ENCODE data around the gene EHMT1. TPM values are rescaled to one million over a fixed set of nuclear protein-coding genes. Genes with fewer than 3 reads are reported as not detected.

The EHMT1 gene
- total RNA-seq, 4 donors from 2014 or later: 96.4 to 136 (median 118) TPM

GRCh38 chr9:137575716-137576411 is 42.9 kb upstream of the EHMT1 start:
- peaks cover 0 to 63% (median 15%) of the 10 kb centered on the region in 3 donors for H3K36me3 ChIP-seq
- H3K9me3 ChIP-seq: no peaks in the 10 kb centered on the region
- DNase-seq (ENCODE audit: low spot score in 2 of 2): no peak
- H3K27me3 ChIP-seq: no peaks in the 10 kb centered on the region
- H3K4me1 ChIP-seq: peaks cover 0 to 47% (median 11%) of the 10 kb centered on the region in 4 donors
- 81 to 86% methylated on average over 12 of the region's 12 CpGs for WGBS, 2 donors
- H3K4me3 ChIP-seq: no peak overlapping the region
- H3K27ac ChIP-seq: no peak overlapping the region
- TF ChIP-seq POLR2A (IDR thresholded peaks at IDR 0.05) (no peak), EP300 (IDR thresholded peaks at IDR 0.05) (no peak)
- TF ChIP-seq, protein P1, sequence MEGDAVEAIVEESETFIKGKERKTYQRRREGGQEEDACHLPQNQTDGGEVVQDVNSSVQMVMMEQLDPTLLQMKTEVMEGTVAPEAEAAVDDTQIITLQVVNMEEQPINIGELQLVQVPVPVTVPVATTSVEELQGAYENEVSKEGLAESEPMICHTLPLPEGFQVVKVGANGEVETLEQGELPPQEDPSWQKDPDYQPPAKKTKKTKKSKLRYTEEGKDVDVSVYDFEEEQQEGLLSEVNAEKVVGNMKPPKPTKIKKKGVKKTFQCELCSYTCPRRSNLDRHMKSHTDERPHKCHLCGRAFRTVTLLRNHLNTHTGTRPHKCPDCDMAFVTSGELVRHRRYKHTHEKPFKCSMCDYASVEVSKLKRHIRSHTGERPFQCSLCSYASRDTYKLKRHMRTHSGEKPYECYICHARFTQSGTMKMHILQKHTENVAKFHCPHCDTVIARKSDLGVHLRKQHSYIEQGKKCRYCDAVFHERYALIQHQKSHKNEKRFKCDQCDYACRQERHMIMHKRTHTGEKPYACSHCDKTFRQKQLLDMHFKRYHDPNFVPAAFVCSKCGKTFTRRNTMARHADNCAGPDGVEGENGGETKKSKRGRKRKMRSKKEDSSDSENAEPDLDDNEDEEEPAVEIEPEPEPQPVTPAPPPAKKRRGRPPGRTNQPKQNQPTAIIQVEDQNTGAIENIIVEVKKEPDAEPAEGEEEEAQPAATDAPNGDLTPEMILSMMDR (IDR thresholded peaks at IDR 0.05): no peak

DNA sequence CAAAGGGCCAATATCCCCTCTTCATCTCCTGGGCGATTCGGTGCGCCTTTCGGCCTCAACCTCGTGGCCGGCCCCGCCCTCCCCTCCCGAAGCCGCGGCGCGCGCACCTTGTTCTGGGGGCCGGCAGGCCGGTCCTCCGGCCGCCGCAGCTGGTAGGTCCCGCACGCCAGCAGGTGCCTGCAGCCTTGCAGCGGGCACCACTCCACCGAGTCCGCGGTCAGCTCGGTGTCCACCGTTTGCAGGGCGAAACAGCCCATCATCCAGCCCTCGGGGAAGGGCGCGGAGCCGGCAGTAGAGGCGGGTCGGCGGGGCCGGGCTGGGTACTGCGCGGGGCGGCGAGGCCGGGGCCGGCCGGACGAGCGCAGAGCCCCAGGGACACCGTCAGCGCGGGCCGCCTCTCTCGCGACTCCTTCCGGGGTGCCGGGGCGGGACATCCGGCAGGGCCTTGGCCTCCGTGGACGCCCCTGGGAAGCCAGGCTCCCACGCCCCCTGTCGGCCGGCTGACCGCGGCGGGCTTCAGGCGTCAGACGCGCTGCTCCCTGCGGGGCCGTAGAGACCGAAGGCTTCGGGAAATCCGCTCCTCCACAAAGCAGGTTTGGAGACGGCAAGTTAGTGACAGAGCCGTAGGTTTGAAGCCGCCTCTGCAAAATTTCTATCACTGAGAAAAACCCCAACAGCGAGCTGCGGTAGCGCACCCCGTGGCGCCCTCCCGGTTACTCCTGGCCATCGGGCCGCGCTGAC is 40.1 kb upstream of the EHMT1 start, which contains the start of gene DPH7:
Gene DPH7, minus strand, starts transcription at position 408 of the 741 bp plus-strand sequence. Its CDS starts 148 bp downstream, at position 260.
- Histone ChIP-seq H3K4me1 (peaks cover 0 to 47% (median 11%) of the 10 kb centered on the region in 4 donors), H3K9me3 (no peaks in the 10 kb centered on the region), H3K27me3 (no peaks in the 10 kb centered on the region), H3K27ac (peak within 1 kb of the TSS; percentile 37 to 80 (median 66)), H3K4me3 (peak within 1 kb of the TSS; percentile 85 to 99 (median 99)), H3K36me3 (peaks cover 0 to 65% (median 6%) of the 10 kb centered on the region in 3 donors)
- peak; percentile 86 to 90 for DNase-seq (ENCODE audit: low spot score in 2 of 2)
- TF ChIP-seq EP300 (IDR thresholded peaks at IDR 0.05): peak; percentile 31 to 67
- TF ChIP-seq, protein P1 (IDR thresholded peaks at IDR 0.05): peak; percentile 92 to 99 (median 96)
- TF ChIP-seq POLR2A (IDR thresholded peaks at IDR 0.05): peak; percentile 27 to 53
- WGBS, 2 donors: 2% methylated on average over 48 to 49 of the region's 82 CpGs

DNA sequence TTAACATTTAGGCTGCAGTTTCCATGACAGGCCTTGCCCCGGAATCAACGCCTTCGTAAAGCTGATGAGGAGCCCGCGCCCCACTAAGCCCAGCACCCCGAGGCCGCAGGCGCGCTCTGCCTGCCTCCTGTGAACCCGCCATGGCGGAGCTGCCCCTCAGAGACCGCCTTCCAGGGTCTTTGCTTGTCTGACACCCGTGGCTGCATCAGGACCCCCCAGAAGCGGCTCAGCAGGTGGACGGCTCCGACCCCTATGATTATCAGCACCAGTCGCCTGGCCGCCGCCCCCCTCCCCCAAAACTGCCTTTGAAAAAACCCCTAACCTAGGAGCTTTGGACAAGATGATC is 39.6 kb upstream of the EHMT1 start:
- Histone ChIP-seq H3K27ac (peak overlapping the region; percentile 37 to 80 (median 66)), H3K4me1 (peaks cover 0 to 47% (median 11%) of the 10 kb centered on the region in 4 donors), H3K9me3 (no peaks in the 10 kb centered on the region), H3K36me3 (peaks cover 0 to 65% (median 6%) of the 10 kb centered on the region in 3 donors), H3K4me3 (peak overlapping the region; percentile 85 to 99 (median 99)), H3K27me3 (no peaks in the 10 kb centered on the region)
- no peak for DNase-seq (ENCODE audit: low spot score in 2 of 2)
- TF ChIP-seq, protein P1 (IDR thresholded peaks at IDR 0.05): no peak
- TF ChIP-seq EP300 (IDR thresholded peaks at IDR 0.05) (no peak), POLR2A (IDR thresholded peaks at IDR 0.05) (no peak)
- 28 to 41% methylated on average over 18 to 19 of the region's 19 CpGs for whole genome bisulfite sequencing, 2 donors

DNA sequence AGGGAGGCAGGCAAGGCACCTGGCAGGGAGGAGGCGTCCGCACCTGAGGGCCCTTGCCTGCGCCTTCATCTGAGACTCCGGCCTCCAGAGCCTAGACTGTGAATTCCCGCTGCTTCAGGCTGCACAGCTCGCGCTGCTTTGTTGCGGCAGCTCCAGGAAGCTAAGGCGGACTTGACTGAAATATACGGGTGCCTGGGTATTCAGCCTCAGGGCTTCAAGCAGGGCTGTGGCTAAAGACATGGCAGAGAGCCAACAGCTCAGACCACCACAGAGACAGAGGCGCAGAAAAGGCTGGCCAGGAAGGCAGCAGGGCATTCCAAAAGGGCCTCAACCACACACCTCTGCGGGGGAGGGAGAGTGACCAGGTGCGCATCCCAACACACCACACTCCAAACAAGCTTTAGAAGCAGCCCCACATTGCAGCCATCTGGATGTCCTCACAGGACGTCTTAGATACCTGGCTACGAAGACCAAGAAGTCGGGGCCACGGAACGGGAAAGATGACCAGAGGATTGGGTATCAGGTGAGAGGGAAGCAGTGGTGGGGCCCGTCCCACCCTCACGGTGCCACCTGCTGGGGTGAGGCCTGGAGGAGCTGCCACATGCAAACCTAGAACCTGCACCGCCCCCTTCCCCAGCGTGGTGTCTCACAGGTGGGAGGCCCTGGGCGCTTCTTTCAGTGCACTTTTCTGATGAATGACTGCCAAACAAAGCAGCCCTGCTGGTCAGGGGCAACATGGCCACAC is 38.4 kb upstream of the EHMT1 start:
- Histone ChIP-seq H3K4me1 (peaks cover 0 to 41% (median 11%) of the 10 kb centered on the region in 4 donors), H3K27me3 (no peaks in the 10 kb centered on the region), H3K4me3 (no peak overlapping the region), H3K27ac (no peak overlapping the region), H3K9me3 (no peaks in the 10 kb centered on the region), H3K36me3 (peaks cover 0 to 65% (median 0%) of the 10 kb centered on the region in 3 donors)
- WGBS, 2 donors: 83 to 94% methylated on average over 18 to 20 of the region's 23 CpGs
- DNase-seq (ENCODE audit: low spot score in 2 of 2): no peak
- TF ChIP-seq, protein P1 (IDR thresholded peaks at IDR 0.05): no peak
- TF ChIP-seq POLR2A (IDR thresholded peaks at IDR 0.05) (no peak), EP300 (IDR thresholded peaks at IDR 0.05) (no peak)
